HG02678 (cell line): ENCODE measurements around the gene NME1.

Experiments
- ATAC-seq: cut with Tn5 transposase; IDR thresholded peaks from one replicate; pipeline ENCODE4 v1.9.1; 2021; ENCODE audit warnings: mild to moderate bottlenecking, moderate library complexity; ENCODE audit not compliant: unreplicated experiment

Gene NME1

DNA sequence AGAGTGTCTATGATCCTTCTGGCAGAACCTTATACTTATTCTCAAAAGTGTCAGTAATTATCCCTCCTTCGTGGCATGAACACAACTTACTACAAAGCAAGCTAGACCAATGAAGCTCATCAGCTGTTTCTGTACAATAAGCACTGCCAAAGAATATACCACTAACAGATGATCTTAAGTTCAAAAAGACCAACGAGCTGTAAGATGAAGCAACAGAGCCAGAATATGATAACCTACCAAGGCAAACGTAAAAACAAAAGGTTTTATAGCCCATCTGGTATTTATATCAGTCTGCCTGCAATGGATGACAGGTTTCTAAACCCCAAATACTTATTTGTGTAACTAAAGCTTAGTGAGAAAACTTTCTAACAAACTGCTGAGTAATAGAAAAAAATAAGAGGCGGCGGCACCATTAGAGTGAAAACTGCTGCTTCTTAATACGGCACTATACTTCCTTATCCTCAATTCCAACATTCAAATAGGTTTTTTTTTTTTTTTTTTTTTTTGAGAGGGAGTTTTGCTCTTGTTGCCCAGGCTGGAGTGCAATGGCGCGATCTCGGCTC lies 35.0 kb downstream of the NME1 start:
- ATAC-seq = no peak

DNA sequence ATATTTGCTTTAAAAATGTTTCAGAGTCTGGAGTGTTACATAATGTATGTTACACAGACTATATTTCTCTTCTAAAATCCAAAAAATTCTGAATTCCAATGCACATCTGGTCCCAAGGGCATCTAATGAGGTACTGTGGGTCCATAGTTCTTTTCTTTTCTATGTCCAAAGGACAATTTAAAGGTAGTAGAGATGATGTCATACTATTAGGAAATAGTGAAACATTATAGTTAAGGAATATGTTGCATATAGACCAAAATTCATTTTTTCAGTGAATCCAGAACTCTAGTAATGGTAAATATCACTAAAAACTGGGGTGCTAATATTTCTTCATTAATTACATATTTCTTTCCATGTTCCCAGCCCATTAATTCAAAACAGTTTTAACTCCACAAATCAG lies 35.8 kb downstream of the NME1 start:
- no peak for ATAC-seq

DNA sequence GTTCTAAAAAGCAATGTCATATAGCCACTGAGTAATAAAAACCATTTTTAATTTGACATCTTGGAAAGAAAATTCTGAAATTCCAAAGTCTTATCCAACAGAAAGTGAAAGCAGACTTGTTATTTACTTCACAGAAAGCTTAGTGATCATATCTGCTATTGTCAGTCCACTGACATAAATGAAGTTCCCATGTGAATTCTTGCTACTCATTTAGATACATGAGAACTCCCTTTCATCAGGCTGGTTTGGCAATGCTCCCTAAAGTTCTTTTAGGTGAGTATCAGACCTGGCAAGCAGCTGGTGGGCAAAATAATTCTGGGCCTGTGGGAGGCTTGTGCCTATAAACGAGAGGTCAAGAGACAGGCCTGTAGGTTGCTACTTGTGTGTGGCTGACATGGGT lies 36.3 kb downstream of the NME1 start:
- ATAC-seq = no peak

DNA sequence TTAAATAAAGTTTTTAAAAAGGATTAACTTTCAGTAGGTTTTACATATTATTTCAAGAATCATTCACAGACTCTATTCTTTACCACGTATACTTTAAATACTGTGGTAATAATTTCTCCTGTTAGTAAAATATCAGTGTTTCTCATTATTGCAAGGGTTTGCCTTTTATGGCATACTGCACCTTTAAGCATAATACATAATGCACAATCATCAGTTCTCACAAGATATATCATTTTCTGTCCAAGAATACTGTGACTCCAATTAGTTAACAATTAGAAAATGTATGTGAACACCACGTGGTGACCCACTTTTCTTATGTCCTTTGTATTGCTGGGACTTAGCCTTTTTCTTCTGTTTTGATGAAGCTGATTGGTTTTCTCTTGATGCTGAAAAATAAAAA lies 38.5 kb downstream of the NME1 start:
- no peak for ATAC-seq

DNA sequence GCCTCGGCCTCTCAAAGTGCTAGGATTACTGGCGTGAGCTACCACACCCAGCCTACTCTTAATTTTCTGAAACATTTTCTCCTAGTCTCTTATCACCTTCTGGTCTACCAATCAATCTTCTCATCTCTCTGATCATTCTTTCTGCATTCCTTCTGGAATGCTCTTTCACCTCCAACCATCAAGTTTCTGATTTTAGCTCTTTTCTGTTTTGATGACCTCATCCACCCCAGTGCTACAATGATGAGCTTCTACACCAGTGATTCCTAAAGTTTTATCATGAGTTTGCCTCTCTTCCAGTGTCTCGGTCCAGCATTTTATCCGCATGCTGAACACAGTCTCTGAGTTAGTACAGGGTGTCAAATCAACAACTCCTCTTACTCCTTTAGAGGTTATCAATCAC lies 44.4 kb downstream of the NME1 start:
- ATAC-seq = no peak

DNA sequence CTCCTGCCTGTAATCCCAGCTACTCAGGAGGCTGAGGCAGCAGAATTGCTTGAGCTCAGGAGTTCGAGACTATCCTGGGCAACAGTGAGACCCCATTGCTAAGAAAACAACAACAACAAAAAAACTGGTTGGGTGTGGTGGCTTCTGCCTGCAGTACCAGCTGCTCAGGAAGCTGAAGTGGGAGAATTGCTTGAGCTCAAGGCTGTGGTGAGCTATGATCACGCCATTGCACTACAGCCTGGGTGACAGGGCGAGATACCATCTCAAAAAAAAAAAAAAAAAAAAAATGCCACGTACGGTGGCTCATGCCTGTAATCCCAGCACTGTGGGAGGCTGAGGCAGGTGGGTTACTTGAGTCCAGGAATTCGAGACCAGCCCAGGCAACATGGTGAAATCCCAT lies 46.9 kb downstream of the NME1 start:
- no peak for ATAC-seq

DNA sequence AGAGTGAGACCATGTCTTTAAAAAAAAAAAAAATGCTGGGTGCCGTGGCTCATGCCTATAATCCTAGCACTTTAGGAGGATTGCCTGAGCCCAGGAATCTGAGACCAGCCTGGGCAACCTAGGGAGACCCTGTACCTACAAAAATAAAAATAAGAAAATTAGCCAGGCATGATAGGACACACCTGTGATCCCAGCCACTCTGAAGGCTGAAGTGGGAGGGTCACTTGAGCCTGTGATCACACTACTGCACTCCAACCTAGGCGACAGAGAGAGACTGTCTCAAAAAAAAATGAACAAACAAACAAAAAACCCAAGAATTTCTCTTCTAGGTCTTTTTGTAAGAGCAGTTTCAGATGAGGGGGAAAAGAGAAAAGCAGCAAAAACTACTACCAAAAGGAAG lies 47.5 kb downstream of the NME1 start:
- ATAC-seq = no peak

DNA sequence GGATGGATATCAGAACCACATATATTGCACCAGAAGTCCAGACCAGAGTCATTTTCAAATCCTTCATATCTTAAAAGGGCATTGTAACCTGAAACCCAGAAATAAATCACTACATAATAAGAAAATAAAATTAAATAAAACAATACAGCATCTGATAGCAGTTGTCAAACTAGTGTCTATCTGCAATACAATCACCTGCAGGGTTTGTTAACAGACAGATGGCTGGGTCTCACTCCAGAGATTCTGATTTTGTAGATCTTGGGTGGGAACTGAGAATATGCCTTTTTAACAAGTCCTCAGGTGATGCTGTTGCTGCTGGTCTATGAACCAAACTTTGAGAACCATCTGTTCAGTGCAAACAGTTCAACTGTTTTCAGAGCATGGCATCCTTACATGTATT lies 50.5 kb downstream of the NME1 start:
- ATAC-seq = no peak
